Neural cell (in vitro differentiated cells): ENCODE measurements around the gene ACACA. TPM values are rescaled to one million over a fixed set of nuclear protein-coding genes. Genes with fewer than 3 reads are reported as not detected.
A peak's percentile ranks its signal among the peaks of the same experiment; 100 is the strongest.

Experiments
- H2AFZ ChIP-seq: fragments of 200-600, 300-800 bp; sonication (generic), shearing (Covaris generic); 2 replicates; pipeline ENCODE4 v1.6.0; 2014; ENCODE audit warnings: low read depth, mild to moderate bottlenecking, antibody characterized with exemption, low read length, moderate library complexity
- H3F3A ChIP-seq: fragments of 200-600 bp; shearing (Covaris generic); 2 replicates; pipeline ENCODE4 v1.6.1; 2016; ENCODE audit warnings: mild to moderate bottlenecking, moderate library complexity, mixed read lengths, antibody characterized with exemption, low read length; ENCODE audit not compliant: insufficient read depth, poor library complexity, severe bottlenecking
- H3K27ac ChIP-seq: fragments of 200-600, 300-800 bp; sonication (generic), shearing (Covaris generic); 2 replicates; pipeline ENCODE4 v1.5.1; 2014; ENCODE audit warnings: mild to moderate bottlenecking, low read length, moderate library complexity
- H3K27me3 ChIP-seq: fragments of 300-800, 200-600 bp; sonication (generic), shearing (Covaris generic); 2 replicates; pipeline ENCODE4 v1.6.0; 2014; ENCODE audit warnings: mild to moderate bottlenecking, low read depth, low read length, moderate library complexity; ENCODE audit not compliant: insufficient read depth
- H3K36me3 ChIP-seq: fragments of 300-800, 200-600 bp; sonication (generic), shearing (Covaris generic); 2 replicates; pipeline ENCODE4 v1.5.1; 2014; ENCODE audit warnings: mild to moderate bottlenecking, antibody characterized with exemption, low read length, moderate library complexity; ENCODE audit not compliant: insufficient read depth
- H3K4me2 ChIP-seq: fragments of 300-800, 200-600 bp; sonication (generic), shearing (Covaris generic); 2 replicates; pipeline ENCODE4 v1.6.0; 2014; ENCODE audit warnings: mild to moderate bottlenecking, low read length
- H3K4me3 ChIP-seq: fragments of 300-800, 200-600 bp; sonication (generic), shearing (Covaris generic); 2 replicates; pipeline ENCODE4 v1.5.1; 2014; ENCODE audit warnings: mild to moderate bottlenecking, low read length, moderate library complexity
- H3K79me2 ChIP-seq: fragments of 200-600 bp; shearing (Covaris generic); replicated peaks from 2 replicates; pipeline ENCODE4 v1.6.0; 2014; ENCODE audit warnings: mild to moderate bottlenecking, low read length, moderate library complexity; ENCODE audit not compliant: insufficient read depth
- H3K9ac ChIP-seq: fragments of 300-800, 200-600 bp; sonication (generic), shearing (Covaris generic); 2 replicates; pipeline ENCODE4 v1.6.1; 2016; ENCODE audit warnings: mild to moderate bottlenecking, low read length, mixed read lengths
- H3K9me2 ChIP-seq: fragments of 200-600 bp; shearing (Covaris generic); 2 replicates; pipeline ENCODE4 v1.6.1; 2016; ENCODE audit warnings: mild to moderate bottlenecking, low read length, mixed read lengths; ENCODE audit not compliant: insufficient read depth
- H3K9me3 ChIP-seq: fragments of 200-600, 300-800 bp; sonication (generic), shearing (Covaris generic); 2 replicates; pipeline ENCODE4 v1.6.1; 2016; ENCODE audit warnings: mild to moderate bottlenecking, mixed run types, low read length, moderate library complexity, mixed read lengths
- H4K20me1 ChIP-seq: fragments of 200-600 bp; shearing (Covaris generic); 2 replicates; pipeline ENCODE4 v1.6.1; 2016; ENCODE audit warnings: mild to moderate bottlenecking, mixed run types; ENCODE audit not compliant: insufficient read depth
- EP300 ChIP-seq: fragments of 450-650 bp; conservative IDR thresholded peaks from 2 replicates; pipeline ENCODE4 v1.6.1; 2014; ENCODE audit warnings: antibody characterized with exemption, mild to moderate bottlenecking, moderate library complexity; ENCODE audit not compliant: poor library complexity, severe bottlenecking
- EZH2 ChIP-seq: fragments of 200-600, 300-800 bp; shearing (Covaris generic), sonication (generic); IDR thresholded peaks from 2 replicates; pipeline ENCODE4 v1.6.1; 2014; ENCODE audit warnings: antibody characterized with exemption, low read length, borderline replicate concordance, mild to moderate bottlenecking; ENCODE audit not compliant: insufficient read depth, poor library complexity, severe bottlenecking
- MXI1 ChIP-seq: fragments of 450-650 bp; conservative IDR thresholded peaks from 2 replicates; pipeline ENCODE4 v1.6.1; 2014; ENCODE audit warnings: antibody characterized with exemption, mild to moderate bottlenecking; ENCODE audit not compliant: poor library complexity, severe bottlenecking
- POLR2AphosphoS5 ChIP-seq: IDR thresholded peaks from 2 replicates; pipeline ENCODE4 v1.6.1; 2012
- RAD21 ChIP-seq: fragments of 450-650 bp; conservative IDR thresholded peaks from 2 replicates; pipeline ENCODE4 v1.6.1; 2014; ENCODE audit warnings: antibody characterized with exemption, mild to moderate bottlenecking, moderate library complexity
- SMC3 ChIP-seq: fragments of 450-650 bp; conservative IDR thresholded peaks from 2 replicates; pipeline ENCODE4 v1.6.1; 2014; ENCODE audit warnings: antibody characterized with exemption, mild to moderate bottlenecking, moderate library complexity; ENCODE audit not compliant: poor library complexity
- TAF1 ChIP-seq: IDR thresholded peaks from 2 replicates; pipeline ENCODE4 v1.6.1; 2012; ENCODE audit warnings: low read depth
- polyA plus RNA-seq: library from polyadenylated mRNA; depleted of rRNA; stranded (reverse); fragments of >200 nt; gene quantifications from 2 replicates; pipeline ENCODE4 v1.2.3, GENCODE V29; 2014
- TF ChIP-seq, protein P1 (sequence below): fragments of 450-650 bp; IDR thresholded peaks from 2 replicates; pipeline ENCODE4 v1.5.1; 2014; ENCODE audit warnings: antibody characterized with exemption, mild to moderate bottlenecking, moderate library complexity; ENCODE audit not compliant: poor library complexity, severe bottlenecking
- TF ChIP-seq, protein P2 (sequence below): IDR thresholded peaks from 2 replicates; pipeline ENCODE4 v1.6.1; 2012; ENCODE audit warnings: borderline replicate concordance

Gene ACACA
- polyA plus RNA-seq, 1 donor from 2014 or later: 38.4 TPM

DNA sequence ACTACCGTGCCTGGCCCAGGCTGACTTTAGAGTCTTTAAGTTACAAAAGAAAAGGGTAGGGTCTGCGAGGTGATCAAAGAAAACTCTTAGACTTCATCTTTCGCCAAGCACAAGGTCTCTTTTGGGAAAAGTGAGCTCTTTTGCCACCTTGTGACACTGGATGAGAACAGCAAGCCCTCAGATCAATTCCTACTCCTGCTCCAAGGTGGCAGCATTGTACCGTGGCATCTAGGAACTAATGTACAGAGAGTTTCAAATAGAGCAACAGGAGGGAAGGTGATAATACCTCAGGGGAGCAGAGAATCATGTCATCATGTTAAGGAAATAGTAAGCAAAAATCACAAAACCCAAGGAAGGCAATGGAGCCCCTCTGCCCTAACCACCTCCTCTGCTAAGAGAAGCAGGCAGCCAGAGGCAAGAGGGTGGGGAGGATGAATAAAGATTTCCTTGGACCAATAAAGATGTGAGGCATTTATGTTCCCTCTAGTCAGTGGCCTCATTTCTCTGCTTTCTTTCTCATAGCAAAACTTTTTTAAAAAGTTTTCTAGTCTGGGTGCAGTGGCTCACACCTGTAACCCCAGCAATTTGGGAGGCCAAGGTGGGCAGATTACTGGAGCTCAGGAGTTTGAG is 33.0 kb downstream of the ACACA start:
- Histone ChIP-seq H3K27me3 (no peaks in the 10 kb centered on the region), H3K36me3 (no peaks in the 10 kb centered on the region), H3K4me2 (no peak overlapping the region), H3K4me3 (no peak overlapping the region), H3K9me3 (no peaks in the 10 kb centered on the region), H2AFZ (no peak overlapping the region), H3K9ac (no peak overlapping the region), H4K20me1 (no peaks in the 10 kb centered on the region), H3K27ac (no peak overlapping the region), H3K79me2 (no peaks in the 10 kb centered on the region), H3K9me2 (no peaks in the 10 kb centered on the region), H3F3A (no peaks in the 10 kb centered on the region)
- TF ChIP-seq, protein P1, sequence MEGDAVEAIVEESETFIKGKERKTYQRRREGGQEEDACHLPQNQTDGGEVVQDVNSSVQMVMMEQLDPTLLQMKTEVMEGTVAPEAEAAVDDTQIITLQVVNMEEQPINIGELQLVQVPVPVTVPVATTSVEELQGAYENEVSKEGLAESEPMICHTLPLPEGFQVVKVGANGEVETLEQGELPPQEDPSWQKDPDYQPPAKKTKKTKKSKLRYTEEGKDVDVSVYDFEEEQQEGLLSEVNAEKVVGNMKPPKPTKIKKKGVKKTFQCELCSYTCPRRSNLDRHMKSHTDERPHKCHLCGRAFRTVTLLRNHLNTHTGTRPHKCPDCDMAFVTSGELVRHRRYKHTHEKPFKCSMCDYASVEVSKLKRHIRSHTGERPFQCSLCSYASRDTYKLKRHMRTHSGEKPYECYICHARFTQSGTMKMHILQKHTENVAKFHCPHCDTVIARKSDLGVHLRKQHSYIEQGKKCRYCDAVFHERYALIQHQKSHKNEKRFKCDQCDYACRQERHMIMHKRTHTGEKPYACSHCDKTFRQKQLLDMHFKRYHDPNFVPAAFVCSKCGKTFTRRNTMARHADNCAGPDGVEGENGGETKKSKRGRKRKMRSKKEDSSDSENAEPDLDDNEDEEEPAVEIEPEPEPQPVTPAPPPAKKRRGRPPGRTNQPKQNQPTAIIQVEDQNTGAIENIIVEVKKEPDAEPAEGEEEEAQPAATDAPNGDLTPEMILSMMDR: peak; percentile 93
- TF ChIP-seq EZH2: no peak
- peak; percentile 83 for TF ChIP-seq RAD21
- peak; percentile 80 for TF ChIP-seq SMC3

DNA sequence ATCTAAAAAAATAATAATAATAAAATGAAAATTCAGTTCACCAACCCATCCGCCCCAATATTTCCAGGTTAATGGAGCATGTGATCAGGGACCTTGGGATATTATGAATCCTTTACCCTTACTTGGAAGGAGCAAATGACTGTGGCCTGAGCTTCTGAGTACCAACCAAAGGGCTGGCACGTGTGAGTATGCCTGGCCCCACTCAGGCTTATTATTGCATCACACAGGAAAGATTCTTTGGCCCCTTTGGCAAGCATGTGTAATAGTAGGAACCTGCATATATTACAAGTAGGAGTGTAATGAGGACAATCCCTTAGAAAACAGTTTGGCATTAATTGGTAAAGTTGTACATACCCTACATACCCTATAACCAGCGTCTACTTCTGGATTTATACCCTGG is 38.1 kb downstream of the ACACA start:
- Histone ChIP-seq H4K20me1 (no peaks in the 10 kb centered on the region), H3K79me2 (no peaks in the 10 kb centered on the region), H3K27me3 (no peaks in the 10 kb centered on the region), H3K9me3 (no peaks in the 10 kb centered on the region), H3K27ac (no peak overlapping the region), H3K4me2 (no peak overlapping the region), H3K4me3 (no peak overlapping the region), H3K9me2 (no peaks in the 10 kb centered on the region), H2AFZ (no peak overlapping the region), H3F3A (no peaks in the 10 kb centered on the region), H3K36me3 (no peaks in the 10 kb centered on the region), H3K9ac (no peak overlapping the region)
- TF ChIP-seq RAD21 (no peak), TAF1 (no peak), SMC3 (no peak), POLR2AphosphoS5 (no peak), EZH2 (no peak), MXI1 (no peak), EP300 (no peak)
- TF ChIP-seq, protein P1: no peak

DNA sequence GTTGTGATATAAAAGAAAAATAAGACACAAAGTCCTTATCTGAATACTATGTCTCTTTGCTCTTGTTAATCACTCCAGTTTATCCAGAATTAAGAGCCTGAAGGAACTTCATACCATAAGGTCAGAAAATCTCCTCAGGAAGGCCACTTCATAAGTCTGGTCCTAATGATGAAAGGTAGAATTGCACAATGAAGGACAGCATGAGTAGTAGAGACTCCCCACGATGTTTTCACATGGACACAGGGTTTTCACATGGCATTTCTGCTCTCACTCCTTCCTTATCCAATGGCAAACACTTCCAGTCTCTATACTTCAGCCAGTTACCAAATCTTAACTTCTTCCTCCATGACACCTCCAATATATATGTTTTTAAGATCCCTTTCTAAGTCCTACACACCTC is 41.0 kb downstream of the ACACA start:
- Histone ChIP-seq H3K27ac (no peak overlapping the region), H3K9me3 (no peaks in the 10 kb centered on the region), H3K9me2 (no peaks in the 10 kb centered on the region), H3K36me3 (no peaks in the 10 kb centered on the region), H3K79me2 (no peaks in the 10 kb centered on the region), H3F3A (no peaks in the 10 kb centered on the region), H3K27me3 (no peaks in the 10 kb centered on the region), H3K4me3 (no peak overlapping the region), H4K20me1 (no peaks in the 10 kb centered on the region), H2AFZ (no peak overlapping the region), H3K4me2 (no peak overlapping the region), H3K9ac (no peak overlapping the region)
- TF ChIP-seq, protein P1: no peak
- TF ChIP-seq EP300 (no peak), SMC3 (no peak), MXI1 (no peak), POLR2AphosphoS5 (no peak), TAF1 (no peak), EZH2 (no peak), RAD21 (no peak)
- TF ChIP-seq, protein P2, sequence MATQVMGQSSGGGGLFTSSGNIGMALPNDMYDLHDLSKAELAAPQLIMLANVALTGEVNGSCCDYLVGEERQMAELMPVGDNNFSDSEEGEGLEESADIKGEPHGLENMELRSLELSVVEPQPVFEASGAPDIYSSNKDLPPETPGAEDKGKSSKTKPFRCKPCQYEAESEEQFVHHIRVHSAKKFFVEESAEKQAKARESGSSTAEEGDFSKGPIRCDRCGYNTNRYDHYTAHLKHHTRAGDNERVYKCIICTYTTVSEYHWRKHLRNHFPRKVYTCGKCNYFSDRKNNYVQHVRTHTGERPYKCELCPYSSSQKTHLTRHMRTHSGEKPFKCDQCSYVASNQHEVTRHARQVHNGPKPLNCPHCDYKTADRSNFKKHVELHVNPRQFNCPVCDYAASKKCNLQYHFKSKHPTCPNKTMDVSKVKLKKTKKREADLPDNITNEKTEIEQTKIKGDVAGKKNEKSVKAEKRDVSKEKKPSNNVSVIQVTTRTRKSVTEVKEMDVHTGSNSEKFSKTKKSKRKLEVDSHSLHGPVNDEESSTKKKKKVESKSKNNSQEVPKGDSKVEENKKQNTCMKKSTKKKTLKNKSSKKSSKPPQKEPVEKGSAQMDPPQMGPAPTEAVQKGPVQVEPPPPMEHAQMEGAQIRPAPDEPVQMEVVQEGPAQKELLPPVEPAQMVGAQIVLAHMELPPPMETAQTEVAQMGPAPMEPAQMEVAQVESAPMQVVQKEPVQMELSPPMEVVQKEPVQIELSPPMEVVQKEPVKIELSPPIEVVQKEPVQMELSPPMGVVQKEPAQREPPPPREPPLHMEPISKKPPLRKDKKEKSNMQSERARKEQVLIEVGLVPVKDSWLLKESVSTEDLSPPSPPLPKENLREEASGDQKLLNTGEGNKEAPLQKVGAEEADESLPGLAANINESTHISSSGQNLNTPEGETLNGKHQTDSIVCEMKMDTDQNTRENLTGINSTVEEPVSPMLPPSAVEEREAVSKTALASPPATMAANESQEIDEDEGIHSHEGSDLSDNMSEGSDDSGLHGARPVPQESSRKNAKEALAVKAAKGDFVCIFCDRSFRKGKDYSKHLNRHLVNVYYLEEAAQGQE: no peak
